PC-9 (cell line): ENCODE data around the gene DLG2. TPM values are rescaled to one million over a fixed set of nuclear protein-coding genes. Genes with fewer than 3 reads are reported as not detected.

Experiments used
- BruUV-seq: library from RNA; stranded (reverse); fragments of 400-500 nt; replicated peaks from 2 replicates; lab custom pipeline; 2021; lab: Mats Ljungman, UMichigan
- CTCF ChIA-PET: fragments of 300-600 bp; sonication (Branson Sonifier 250); formaldehyde crosslinking; loops from one replicate; lab custom pipeline; 2022; ENCODE audit warnings: antibody characterized with exemption; lab: Charles Lee
- POLR2A ChIA-PET: fragments of 300-600 bp; sonication (Branson Sonifier 250); formaldehyde crosslinking; loops from one replicate; lab custom pipeline; 2022; ENCODE audit warnings: antibody characterized with exemption; ENCODE audit not compliant: unreplicated experiment; lab: Charles Lee
- DNase-seq, 2 experiments: peaks; one replicate each; pipeline versions ENCODE4 v3.0.0 to v3.0.0-alpha.2; 2015 to 2022; ENCODE audit warnings: mixed read lengths in 1 of 2
- H2AFZ ChIP-seq: fragments of 200-600 bp; sonication (generic); 2 replicates; pipeline ENCODE4 v1.8.1; 2017; ENCODE audit warnings: antibody characterized with exemption
- H3F3A ChIP-seq: fragments of 200-600 bp; sonication (generic); 2 replicates; pipeline ENCODE4 v1.8.1; 2017; ENCODE audit warnings: antibody characterized with exemption, mild to moderate bottlenecking, low read depth; ENCODE audit not compliant: insufficient read depth
- H3K27ac ChIP-seq: fragments of 200-600 bp; sonication (generic); 2 replicates; pipeline ENCODE4 v1.6.1; 2016; ENCODE audit warnings: mixed run types
- H3K27me3 ChIP-seq: fragments of 200-600 bp; sonication (generic); 2 replicates; pipeline ENCODE4 v1.6.1; 2016; ENCODE audit warnings: low read depth, mixed run types; ENCODE audit not compliant: insufficient read depth
- H3K36me3 ChIP-seq: fragments of 200-600 bp; sonication (generic); 2 replicates; pipeline ENCODE4 v1.6.1; 2016; ENCODE audit warnings: low read depth, mixed run types
- H3K4me1 ChIP-seq: fragments of 200-600 bp; sonication (generic); replicated peaks from 2 replicates; pipeline ENCODE4 v1.6.1; 2016; ENCODE audit warnings: mixed run types; ENCODE audit not compliant: insufficient read depth
- H3K4me2 ChIP-seq: fragments of 200-600 bp; sonication (generic); 2 replicates; pipeline ENCODE4 v1.6.1; 2017; ENCODE audit warnings: mixed run types
- H3K4me3 ChIP-seq: fragments of 200-600 bp; sonication (generic); 2 replicates; pipeline ENCODE4 v1.6.1; 2016; ENCODE audit warnings: mixed run types
- H3K79me2 ChIP-seq: fragments of 200-600 bp; sonication (generic); 2 replicates; pipeline ENCODE4 v1.6.1; 2017; ENCODE audit warnings: low read depth, mixed run types
- H3K9me2 ChIP-seq: fragments of 200-600 bp; sonication (generic); 2 replicates; pipeline ENCODE4 v1.8.1; 2017; ENCODE audit warnings: mild to moderate bottlenecking; ENCODE audit not compliant: insufficient read depth
- H3K9me3 ChIP-seq: fragments of 200-600 bp; sonication (generic); 2 replicates; pipeline ENCODE4 v1.8.1; 2016; ENCODE audit warnings: low read depth; ENCODE audit not compliant: insufficient read depth
- H4K20me1 ChIP-seq: fragments of 200-600 bp; sonication (generic); 2 replicates; pipeline ENCODE4 v1.8.1; 2017; ENCODE audit not compliant: insufficient read depth
- EZH2 ChIP-seq: fragments of 200-600 bp; sonication (generic); IDR thresholded peaks from 2 replicates; pipeline ENCODE4 v1.8.0; 2017; ENCODE audit warnings: antibody characterized with exemption, low read depth
- intact Hi-C: fragments of 100-400 bp; cut with micrococcal nuclease; formaldehyde crosslinking; loops from one replicate; pipeline ENCODE4 v1.10.0; 2022; ENCODE audit not compliant: unreplicated experiment
- total RNA-seq: library from RNA; stranded (reverse); gene quantifications from 2 replicates; pipeline ENCODE4 v1.2.3, GENCODE V29; 2021
- TF ChIP-seq, protein P1 (sequence below): fragments of 200-600 bp; sonication (generic); conservative IDR thresholded peaks from 2 replicates; pipeline ENCODE4 v1.6.1; 2017; ENCODE audit warnings: mixed run types, antibody characterized with exemption, mild to moderate bottlenecking, moderate library complexity

The DLG2 gene
- total RNA-seq, 1 experiment from 2014 or later = 6.4 TPM

GRCh38 chr11:84655712-84656111 is 971.4 kb downstream of the DLG2 start:
- no peaks in the 10 kb centered on the region for H3K79me2 ChIP-seq
- intact Hi-C loops = no loop called here
- no peak overlapping the region for H3K27ac ChIP-seq
- H2AFZ ChIP-seq = no peak overlapping the region
- no peaks in the 10 kb centered on the region for H3K27me3 ChIP-seq
- DNase-seq = no peak
- H4K20me1 ChIP-seq = no peaks in the 10 kb centered on the region
- H3F3A ChIP-seq = no peaks in the 10 kb centered on the region
- no peaks in the 10 kb centered on the region for H3K9me2 ChIP-seq
- H3K4me3 ChIP-seq = no peak overlapping the region
- BruUV-seq = no TSS peak
- no peaks in the 10 kb centered on the region for H3K9me3 ChIP-seq
- CTCF ChIA-PET = no interaction called here
- H3K4me1 ChIP-seq = no peaks in the 10 kb centered on the region
- no peak overlapping the region for H3K4me2 ChIP-seq
- POLR2A ChIA-PET = no interaction called here
- TF ChIP-seq, protein P1, sequence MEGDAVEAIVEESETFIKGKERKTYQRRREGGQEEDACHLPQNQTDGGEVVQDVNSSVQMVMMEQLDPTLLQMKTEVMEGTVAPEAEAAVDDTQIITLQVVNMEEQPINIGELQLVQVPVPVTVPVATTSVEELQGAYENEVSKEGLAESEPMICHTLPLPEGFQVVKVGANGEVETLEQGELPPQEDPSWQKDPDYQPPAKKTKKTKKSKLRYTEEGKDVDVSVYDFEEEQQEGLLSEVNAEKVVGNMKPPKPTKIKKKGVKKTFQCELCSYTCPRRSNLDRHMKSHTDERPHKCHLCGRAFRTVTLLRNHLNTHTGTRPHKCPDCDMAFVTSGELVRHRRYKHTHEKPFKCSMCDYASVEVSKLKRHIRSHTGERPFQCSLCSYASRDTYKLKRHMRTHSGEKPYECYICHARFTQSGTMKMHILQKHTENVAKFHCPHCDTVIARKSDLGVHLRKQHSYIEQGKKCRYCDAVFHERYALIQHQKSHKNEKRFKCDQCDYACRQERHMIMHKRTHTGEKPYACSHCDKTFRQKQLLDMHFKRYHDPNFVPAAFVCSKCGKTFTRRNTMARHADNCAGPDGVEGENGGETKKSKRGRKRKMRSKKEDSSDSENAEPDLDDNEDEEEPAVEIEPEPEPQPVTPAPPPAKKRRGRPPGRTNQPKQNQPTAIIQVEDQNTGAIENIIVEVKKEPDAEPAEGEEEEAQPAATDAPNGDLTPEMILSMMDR = no peak
- TF ChIP-seq EZH2 = no peak
- H3K36me3 ChIP-seq = no peaks in the 10 kb centered on the region

- no peak for TF ChIP-seq EZH2
- TF ChIP-seq, protein P1 = no peak
- CTCF ChIA-PET = interaction anchor here (0.6 kb wide), 1 partner anchor 825 kb away, joined by 3 read pairs; no protein-coding TSS in a partner anchor
- Histone ChIP-seq H3K4me3 (no peak overlapping the region), H3F3A (no peaks in the 10 kb centered on the region), H2AFZ (no peak overlapping the region), H3K9me3 (no peaks in the 10 kb centered on the region), H3K4me2 (no peak overlapping the region), H3K79me2 (no peaks in the 10 kb centered on the region), H3K36me3 (no peaks in the 10 kb centered on the region), H4K20me1 (no peaks in the 10 kb centered on the region), H3K27ac (no peak overlapping the region), H3K4me1 (no peaks in the 10 kb centered on the region), H3K9me2 (no peaks in the 10 kb centered on the region), H3K27me3 (no peaks in the 10 kb centered on the region)
- DNase-seq = no peak
- no TSS peak for BruUV-seq
- intact Hi-C loops = no loop called here
- POLR2A ChIA-PET = no interaction called here
Measured at GRCh38 chr11:84648471-84648870, 978.7 kb downstream of the DLG2 start.

DNA sequence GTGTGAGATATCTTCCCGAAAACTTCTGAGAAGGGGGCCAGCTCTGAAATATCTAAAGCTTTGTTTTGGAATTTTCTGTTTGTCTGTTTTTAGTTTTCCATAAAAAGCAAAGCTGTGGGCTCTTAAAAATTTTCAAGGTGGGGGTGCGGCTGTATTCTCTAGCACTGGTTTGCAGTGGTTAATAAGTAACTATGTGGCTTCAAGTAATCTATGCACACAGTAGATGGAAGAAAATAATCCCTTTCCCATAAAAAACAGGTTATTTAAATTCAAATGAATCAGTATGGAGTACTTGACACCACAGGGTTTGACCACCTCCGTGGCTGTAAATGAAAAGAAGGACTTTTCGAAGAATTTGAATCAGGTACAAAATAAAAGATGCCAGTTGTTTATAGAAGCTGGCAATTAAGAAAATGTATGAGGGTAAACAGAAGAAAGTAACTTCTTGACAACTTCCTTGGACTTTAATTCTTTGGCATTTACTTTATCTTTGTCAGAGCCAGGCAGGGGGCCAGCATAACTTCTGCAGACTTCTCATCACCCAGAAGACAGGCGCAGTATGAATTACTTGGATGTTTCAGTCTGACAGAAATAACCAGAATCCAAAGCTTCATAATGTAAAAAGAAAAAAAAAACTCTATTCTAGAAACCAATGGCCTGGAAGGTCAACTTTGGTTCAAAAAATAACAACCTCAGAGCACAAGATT is 981.0 kb downstream of the DLG2 start:
- Histone ChIP-seq H3F3A (no peaks in the 10 kb centered on the region), H3K79me2 (no peaks in the 10 kb centered on the region), H4K20me1 (no peaks in the 10 kb centered on the region), H3K4me2 (no peak overlapping the region), H3K27ac (no peak overlapping the region), H3K4me1 (no peaks in the 10 kb centered on the region), H3K36me3 (no peaks in the 10 kb centered on the region), H3K27me3 (no peaks in the 10 kb centered on the region), H3K9me2 (no peaks in the 10 kb centered on the region), H3K9me3 (no peaks in the 10 kb centered on the region), H3K4me3 (no peak overlapping the region), H2AFZ (no peak overlapping the region)
- intact Hi-C loops = no loop called here
- no TSS peak for BruUV-seq
- no peak for DNase-seq
- TF ChIP-seq, protein P1 = no peak
- TF ChIP-seq EZH2 = no peak
- POLR2A ChIA-PET = interaction anchor here (0.7 kb wide), 1 partner anchor 408 kb away, joined by 3 read pairs; no protein-coding TSS in a partner anchor
- CTCF ChIA-PET = no interaction called here
